ENCODE results near the gene TAF6. TPM values are rescaled to one million over a fixed set of nuclear protein-coding genes. Genes with fewer than 3 reads are reported as not detected.

Gene TAF6
- total and polyA plus RNA-seq, 2 experiments from 2014 or later: 40.5 to 53.0 TPM

DNA sequence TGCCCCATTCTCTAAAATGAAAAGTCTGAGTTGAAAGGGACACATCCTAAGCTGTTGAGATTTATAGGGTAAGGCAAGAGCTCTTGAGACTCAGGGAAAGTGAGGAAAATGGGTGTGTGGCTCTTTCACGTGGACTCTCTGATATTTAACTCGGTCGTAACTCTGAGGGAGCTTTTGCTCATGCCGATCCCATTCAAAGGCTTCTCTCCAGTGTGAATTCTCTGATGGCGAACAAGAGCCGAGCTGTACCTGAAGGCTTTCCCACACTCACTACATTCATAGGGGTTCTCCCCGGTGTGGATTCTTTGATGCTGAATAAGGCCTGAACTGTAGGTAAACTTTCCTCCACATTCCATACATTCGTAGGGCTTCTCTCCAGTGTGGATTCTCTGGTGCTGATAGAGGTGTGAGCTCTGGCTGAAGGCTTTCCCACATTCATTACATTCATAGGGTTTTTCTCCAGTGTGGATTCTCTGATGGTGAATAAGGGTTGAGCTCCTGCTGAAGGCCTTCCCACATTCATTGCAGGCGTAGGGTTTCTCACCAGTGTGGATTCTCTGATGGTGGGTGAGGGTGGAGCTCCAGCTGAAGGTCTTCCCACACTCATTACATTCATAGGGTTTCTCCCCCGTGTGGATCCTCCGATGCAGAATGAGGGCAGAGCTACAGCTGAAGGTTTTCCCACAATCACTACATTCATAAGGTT is 48.0 kb downstream of the TAF6 start:
- no peak for DNase-seq
- Histone ChIP-seq H3F3A (ENCODE audit: insufficient read depth) (peaks cover 9% of the 10 kb centered on the region; the same call in 1 of the 2 replicates), H4K20me1 (ENCODE audit: insufficient read depth) (no peaks in the 10 kb centered on the region), H3K79me2 (ENCODE audit: insufficient read depth) (peaks cover 23% of the 10 kb centered on the region), H3K9me2 (ENCODE audit: insufficient read depth) (no peaks in the 10 kb centered on the region), H3K27ac (no peak overlapping the region), H3K4me3 (no peak overlapping the region), H3K4me2 (ENCODE audit: unreplicated experiment) (no peak overlapping the region), H3K9ac (no peak overlapping the region), H3K27me3 (replicated peaks; ENCODE audit: insufficient read depth) (no peaks in the 10 kb centered on the region), H3K36me3 (ENCODE audit: low read depth) (peaks cover 62% of the 10 kb centered on the region), H2AFZ (no peak overlapping the region), H3K4me1 (ENCODE audit: insufficient read depth) (0 out of 2 replicates have a peak, but pooled peaks cover under 1% of the 10 kb centered on the region), H3K9me3 (ENCODE audit: low read depth) (peaks cover 4% of the 10 kb centered on the region)
- in situ Hi-C loops (cut with MboI): no loop called here
- 98 to 99% methylated on average over 11 of the region's 11 CpGs for WGBS, 2 experiments (ENCODE audit: low coverage in 1 of 2, low lambda C conversion rate in 2 of 2, missing lambda C conversion rate in 2 of 2)
- no peak for TF ChIP-seq EZH2 (IDR thresholded peaks at IDR 0.05; ENCODE audit: insufficient read depth, poor library complexity, severe bottlenecking)

DNA sequence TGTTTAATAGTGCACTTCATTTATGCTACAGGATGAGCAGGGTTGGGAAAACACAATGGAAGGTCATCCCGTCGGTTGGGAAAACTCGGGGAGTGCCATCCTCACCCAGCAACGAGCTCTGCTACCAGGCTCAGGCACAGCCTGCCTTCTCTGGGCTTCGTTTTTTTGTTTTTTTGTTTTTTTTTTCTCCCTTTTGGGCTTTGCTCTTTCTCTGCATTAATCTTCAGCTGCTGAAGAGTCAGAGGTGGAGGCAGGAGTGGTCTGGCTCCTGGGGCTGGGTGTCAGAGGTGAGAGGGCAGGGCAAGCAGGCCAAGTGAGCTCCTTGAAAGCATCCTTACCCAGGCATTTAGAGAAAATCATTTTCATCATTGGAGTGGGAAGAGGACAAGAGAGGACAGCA is 49.2 kb downstream of the TAF6 start:
- H2AFZ ChIP-seq: no peak overlapping the region
- WGBS, 2 experiments (ENCODE audit: low coverage in 1 of 2, low lambda C conversion rate in 2 of 2, missing lambda C conversion rate in 2 of 2): 90 to 94% methylated on average over 5 of the region's 5 CpGs
- H3K27me3 ChIP-seq (replicated peaks; ENCODE audit: insufficient read depth): no peaks in the 10 kb centered on the region
- H3K9me3 ChIP-seq (ENCODE audit: low read depth): peaks cover 4% of the 10 kb centered on the region
- peaks cover 18% of the 10 kb centered on the region; the same call in 1 of the 2 replicates for H3F3A ChIP-seq (ENCODE audit: insufficient read depth)
- no peak overlapping the region for H3K27ac ChIP-seq
- 0 out of 2 replicates have a peak, but pooled peaks cover 7% of the 10 kb centered on the region for H3K4me1 ChIP-seq (ENCODE audit: insufficient read depth)
- H3K36me3 ChIP-seq (ENCODE audit: low read depth): peaks cover 53% of the 10 kb centered on the region
- no peaks in the 10 kb centered on the region for H4K20me1 ChIP-seq (ENCODE audit: insufficient read depth)
- no peak overlapping the region for H3K4me3 ChIP-seq
- H3K9ac ChIP-seq: no peak overlapping the region
- H3K4me2 ChIP-seq (ENCODE audit: unreplicated experiment): no peak overlapping the region
- TF ChIP-seq EZH2 (IDR thresholded peaks at IDR 0.05; ENCODE audit: insufficient read depth, poor library complexity, severe bottlenecking) (no peak), EZH2phosphoT487 (IDR thresholded peaks at IDR 0.05; ENCODE audit: insufficient read depth, low read depth) (no peak)
- no peaks in the 10 kb centered on the region for H3K9me2 ChIP-seq (ENCODE audit: insufficient read depth)
- no peak for DNase-seq
- in situ Hi-C loops (cut with MboI): no loop called here
- H3K79me2 ChIP-seq (ENCODE audit: insufficient read depth): peaks cover 11% of the 10 kb centered on the region; the same call in 1 of the 2 replicates

DNA sequence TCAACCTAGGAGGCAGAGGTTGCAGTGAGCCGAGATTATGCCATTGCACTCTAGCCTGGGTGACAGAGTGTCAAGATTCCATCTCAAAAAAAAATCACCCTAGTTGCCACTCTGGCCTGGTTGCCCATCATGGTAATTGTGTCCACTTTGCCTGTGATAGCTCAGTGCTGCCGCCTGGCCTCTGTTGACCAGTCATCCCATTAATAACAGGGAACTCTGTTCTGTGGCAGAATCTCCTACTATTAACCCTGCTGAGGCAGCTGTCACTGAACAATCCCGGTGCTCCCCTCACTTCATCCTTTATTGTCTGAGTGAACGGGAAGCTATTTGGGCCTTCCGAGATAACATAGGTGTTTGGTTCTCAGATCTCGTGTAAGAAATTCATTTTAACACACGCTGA is 52.2 kb downstream of the TAF6 start:
- no peaks in the 10 kb centered on the region for H3K27me3 ChIP-seq (replicated peaks; ENCODE audit: insufficient read depth)
- 87 to 89% methylated on average over 7 of the region's 7 CpGs for WGBS, 2 experiments (ENCODE audit: low coverage in 1 of 2, low lambda C conversion rate in 2 of 2, missing lambda C conversion rate in 2 of 2)

DNA sequence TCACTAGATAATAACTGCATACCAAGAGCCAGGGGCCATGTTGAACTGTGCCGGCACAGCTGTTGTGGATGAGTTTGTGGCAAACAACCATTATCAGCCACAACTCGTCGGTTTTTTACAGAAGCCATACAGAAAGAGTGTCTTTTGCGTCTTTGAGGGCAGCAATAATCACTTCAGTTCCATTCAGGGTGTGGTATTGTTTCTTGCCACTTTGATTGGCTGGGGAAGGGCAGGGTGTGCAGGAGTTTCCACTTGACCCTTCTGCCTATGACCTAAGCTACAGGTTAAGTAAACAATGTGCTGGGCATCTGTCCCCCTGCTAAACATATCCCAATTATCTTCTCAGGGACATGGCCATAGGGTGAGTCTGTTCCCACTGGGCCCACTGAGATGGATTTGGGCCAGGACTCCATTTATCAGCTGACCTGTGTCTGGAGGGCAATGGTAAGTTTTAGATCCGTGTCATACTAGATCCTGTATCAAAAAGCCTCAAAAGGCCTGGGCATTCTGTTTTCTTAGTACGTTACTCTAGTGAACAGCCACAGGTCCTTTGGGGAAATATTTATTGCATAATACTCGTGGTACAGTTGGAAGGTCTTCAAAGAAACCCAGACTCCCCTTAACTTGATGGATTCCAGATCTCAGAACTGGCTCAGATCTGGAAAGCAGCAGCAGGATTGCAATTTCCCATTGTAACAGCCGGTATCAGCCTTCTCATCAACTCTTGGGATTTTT is 53.5 kb downstream of the TAF6 start:
- Histone ChIP-seq H3K27me3 (replicated peaks; ENCODE audit: insufficient read depth) (no peaks in the 10 kb centered on the region), H4K20me1 (ENCODE audit: insufficient read depth) (no peaks in the 10 kb centered on the region), H3K9me3 (ENCODE audit: low read depth) (no peaks in the 10 kb centered on the region), H3K27ac (peak overlapping the region; percentile 27; the same call in 1 of the 2 replicates), H3K4me1 (ENCODE audit: insufficient read depth) (0 out of 2 replicates have a peak, but pooled peaks cover 7% of the 10 kb centered on the region), H3K9me2 (ENCODE audit: insufficient read depth) (no peaks in the 10 kb centered on the region), H3K36me3 (ENCODE audit: low read depth) (peaks cover 9% of the 10 kb centered on the region), H3K4me2 (ENCODE audit: unreplicated experiment) (no peak overlapping the region), H3K4me3 (no peak overlapping the region), H3K79me2 (ENCODE audit: insufficient read depth) (no peaks in the 10 kb centered on the region), H2AFZ (no peak overlapping the region), H3F3A (ENCODE audit: insufficient read depth) (peaks cover 18% of the 10 kb centered on the region; the same call in 1 of the 2 replicates), H3K9ac (no peak overlapping the region)
- peak; percentile 49 for DNase-seq
- TF ChIP-seq EZH2phosphoT487 (IDR thresholded peaks at IDR 0.05; ENCODE audit: insufficient read depth, low read depth) (no peak), EZH2 (IDR thresholded peaks at IDR 0.05; ENCODE audit: insufficient read depth, poor library complexity, severe bottlenecking) (no peak)
- 32 to 42% methylated on average over 8 of the region's 8 CpGs for WGBS, 2 experiments (ENCODE audit: low coverage in 1 of 2, low lambda C conversion rate in 2 of 2, missing lambda C conversion rate in 2 of 2)
- in situ Hi-C loops (cut with MboI): no loop called here

More for the DNA sequence above, 52.2 kb downstream of the TAF6 start:
- no peak for DNase-seq
- Histone ChIP-seq H3K4me1 (ENCODE audit: insufficient read depth) (0 out of 2 replicates have a peak, but pooled peaks cover 7% of the 10 kb centered on the region), H3K4me3 (no peak overlapping the region), H3K9ac (no peak overlapping the region), H2AFZ (no peak overlapping the region), H3F3A (ENCODE audit: insufficient read depth) (peaks cover 18% of the 10 kb centered on the region; the same call in 1 of the 2 replicates), H3K9me3 (ENCODE audit: low read depth) (peaks cover 2% of the 10 kb centered on the region), H3K36me3 (ENCODE audit: low read depth) (peaks cover 23% of the 10 kb centered on the region), H3K4me2 (ENCODE audit: unreplicated experiment) (no peak overlapping the region), H3K79me2 (ENCODE audit: insufficient read depth) (peaks cover 5% of the 10 kb centered on the region; the same call in 1 of the 2 replicates), H4K20me1 (ENCODE audit: insufficient read depth) (no peaks in the 10 kb centered on the region), H3K27ac (no peak overlapping the region), H3K9me2 (ENCODE audit: insufficient read depth) (no peaks in the 10 kb centered on the region)
- no peak for TF ChIP-seq EZH2phosphoT487 (IDR thresholded peaks at IDR 0.05; ENCODE audit: insufficient read depth, low read depth)
- TF ChIP-seq EZH2 (IDR thresholded peaks at IDR 0.05; ENCODE audit: insufficient read depth, poor library complexity, severe bottlenecking): no peak
- in situ Hi-C loops (cut with MboI): no loop called here
